Coronary artery (tissue), 2 donors: ENCODE data around the gene SMOC2.

Experiments used
- DNase-seq: peaks from one replicate; pipeline ENCODE4 v3.0.0-alpha.2; 2017; ENCODE audit warnings: low spot score
- H3K27ac ChIP-seq, 2 donors: fragments of 200-600 bp; sonication (generic); one replicate each; pipeline ENCODE4 v1.5.1; 2016 to 2019
- H3K4me3 ChIP-seq: fragments of 200-600 bp; sonication (generic); 2 replicates; pipeline ENCODE4 v1.5.1; 2016; ENCODE audit warnings: mild to moderate bottlenecking, moderate library complexity
- CTCF ChIP-seq: fragments of 200-600 bp; sonication (generic); IDR thresholded peaks from one replicate; pipeline ENCODE4 v1.5.1; 2019; ENCODE audit warnings: antibody characterized with exemption

The SMOC2 gene

GRCh38 chr6:168508903-168509302, 67.9 kb downstream of the SMOC2 start:
- no peak overlapping the region for H3K27ac ChIP-seq
- TF ChIP-seq CTCF: no peak
- H3K4me3 ChIP-seq: no peak overlapping the region
- DNase-seq: no peak

- DNase-seq: no peak
- TF ChIP-seq CTCF: no peak
- peak overlapping the region in 1 of 2 donors; percentile 67 for H3K27ac ChIP-seq
- H3K4me3 ChIP-seq: no peak overlapping the region
Observed at GRCh38 chr6:168513766-168514165, 72.8 kb downstream of the SMOC2 start.

DNA sequence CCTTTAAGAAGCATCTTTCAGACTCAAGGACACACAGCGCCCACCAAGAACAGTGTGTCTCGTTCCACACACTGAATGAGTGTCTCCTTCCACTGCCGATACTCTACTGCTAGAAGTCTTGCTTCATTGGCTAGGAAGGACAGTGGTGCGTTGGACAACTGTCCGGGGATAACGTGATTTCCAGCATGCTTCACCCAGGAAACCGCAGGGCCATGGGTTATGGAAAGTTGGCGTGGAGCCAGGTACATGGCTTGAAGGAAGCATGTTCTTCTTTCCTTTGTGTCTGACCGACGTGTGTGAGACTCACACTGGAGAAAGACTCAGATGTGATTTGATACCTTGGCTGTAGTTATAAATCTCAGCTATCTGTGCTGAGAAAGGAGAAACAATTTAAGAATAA, 73.2 kb downstream of the SMOC2 start:
- H3K4me3 ChIP-seq: no peak overlapping the region
- peak overlapping the region in 1 of 2 donors; percentile 67 for H3K27ac ChIP-seq
- TF ChIP-seq CTCF: no peak
- DNase-seq: peak; percentile 88

DNA sequence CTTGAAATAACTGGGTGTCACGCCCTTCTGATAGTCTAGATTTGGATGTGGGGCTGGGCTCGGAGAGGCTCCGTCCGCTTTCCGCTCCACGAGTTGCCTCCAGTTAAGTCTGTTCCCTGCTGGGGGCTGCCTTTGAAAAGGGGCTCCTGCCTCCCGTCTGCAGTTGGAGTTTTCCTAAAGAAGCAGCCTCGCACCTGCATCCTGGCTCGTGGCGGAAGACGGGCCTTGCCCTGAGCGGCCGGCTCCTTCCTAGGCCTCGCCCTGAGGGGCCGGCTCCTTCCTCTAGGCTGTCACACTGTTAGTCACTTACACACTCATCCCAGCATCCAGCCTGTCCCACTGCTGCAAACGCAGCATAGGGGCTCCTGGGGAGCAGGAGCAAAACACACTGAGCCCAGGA, 74.4 kb downstream of the SMOC2 start:
- TF ChIP-seq CTCF: no peak
- DNase-seq: peak; percentile 50
- Histone ChIP-seq H3K27ac (no peak overlapping the region), H3K4me3 (no peak overlapping the region)

DNA sequence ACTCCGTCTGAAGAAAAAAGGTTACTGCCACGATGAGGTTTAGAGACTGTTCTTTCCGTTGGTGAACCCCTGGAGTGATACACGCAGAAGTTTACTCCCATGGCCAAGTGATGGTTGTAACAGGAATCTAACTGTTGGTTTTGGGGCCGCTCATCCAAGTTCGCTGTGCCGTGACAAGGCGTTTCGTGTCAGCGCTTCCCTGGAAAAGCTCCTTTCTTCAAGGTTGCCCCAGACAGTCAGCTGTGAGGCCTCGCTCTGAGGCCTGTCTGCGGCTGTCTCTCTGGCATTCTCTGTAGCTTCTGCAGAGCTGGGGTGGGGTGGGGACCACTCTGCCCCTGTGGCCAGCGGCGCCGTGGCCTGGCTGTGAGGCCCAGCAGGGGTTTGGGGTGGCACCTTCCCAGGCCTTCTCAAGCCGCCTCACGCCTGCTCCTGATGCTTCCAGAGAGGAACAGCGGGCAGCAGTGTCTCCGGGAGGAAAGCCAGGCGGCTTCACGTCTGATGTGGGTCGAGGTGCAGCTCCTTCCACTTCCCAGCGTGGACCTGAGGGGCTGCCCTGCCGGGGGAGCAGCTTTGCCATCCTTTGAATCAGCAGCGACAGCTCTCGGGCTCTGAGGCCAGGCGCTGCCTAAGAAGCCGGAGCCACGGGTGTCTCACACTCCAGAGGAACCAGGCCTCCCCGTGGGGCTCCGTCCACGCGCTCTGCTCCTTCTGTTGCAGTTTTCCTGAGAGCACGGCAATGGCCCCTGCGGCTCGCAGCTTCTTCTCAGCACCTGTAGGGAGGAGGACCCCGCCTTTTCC, 76.2 kb downstream of the SMOC2 start:
- no peak overlapping the region for H3K27ac ChIP-seq
- no peak overlapping the region for H3K4me3 ChIP-seq
- TF ChIP-seq CTCF: no peak
- DNase-seq: peak; percentile 56

GRCh38 chr6:168517742-168518347, 76.9 kb downstream of the SMOC2 start:
- H3K4me3 ChIP-seq: no peak overlapping the region
- no peak for TF ChIP-seq CTCF
- no peak overlapping the region for H3K27ac ChIP-seq
- DNase-seq: peak; percentile 52

GRCh38 chr6:168518348-168518745, 77.4 kb downstream of the SMOC2 start:
- no peak for DNase-seq
- TF ChIP-seq CTCF: no peak
- no peak overlapping the region for H3K4me3 ChIP-seq
- H3K27ac ChIP-seq: no peak overlapping the region
